Measurements from ENCODE around the gene PKNOX2.
"Not testable (repeated sequence)": the region's sequence is repeated elsewhere in the genome, so short reads cannot be mapped to it uniquely, and the experiment has no call there.

The PKNOX2 gene

GRCh38 chr11:125211191-125211947 is 46.8 kb downstream of the PKNOX2 start:
- no peak for DNase-seq

- no peak for DNase-seq
Observed at GRCh38 chr11:125211948-125212340, 47.4 kb downstream of the PKNOX2 start.

GRCh38 chr11:125214601-125215565 is 50.3 kb downstream of the PKNOX2 start:
- no peak for DNase-seq

- DNase-seq, result no peak
Observed at GRCh38 chr11:125215976-125216375, 51.4 kb downstream of the PKNOX2 start.

- DNase-seq, result no peak
Observed at GRCh38 chr11:125218336-125218735, 53.8 kb downstream of the PKNOX2 start.

- no peak for DNase-seq
Observed at GRCh38 chr11:125221461-125221860, 56.9 kb downstream of the PKNOX2 start.

- no peak for DNase-seq
Observed at GRCh38 chr11:125222494-125222893, 57.9 kb downstream of the PKNOX2 start.

- DNase-seq, result not testable (repeated sequence)
Observed at GRCh38 chr11:125223161-125223560, 58.6 kb downstream of the PKNOX2 start.

- DNase-seq, result no peak
Observed at GRCh38 chr11:125223901-125224361, 59.4 kb downstream of the PKNOX2 start.

GRCh38 chr11:125224391-125225021 is 60.0 kb downstream of the PKNOX2 start:
- DNase-seq, result peak; percentile 1

- no peak for DNase-seq
Observed at GRCh38 chr11:125225401-125225800, 60.9 kb downstream of the PKNOX2 start.

GRCh38 chr11:125226031-125226430 is 61.5 kb downstream of the PKNOX2 start:
- DNase-seq, result no peak

- DNase-seq, result no peak
Observed at GRCh38 chr11:125226706-125227105, 62.2 kb downstream of the PKNOX2 start.

GRCh38 chr11:125227151-125227550 is 62.6 kb downstream of the PKNOX2 start:
- no peak for DNase-seq

- DNase-seq, result no peak
Observed at GRCh38 chr11:125228445-125228844, 63.9 kb downstream of the PKNOX2 start.

- no peak for DNase-seq
Observed at GRCh38 chr11:125228993-125229392, 64.4 kb downstream of the PKNOX2 start.

GRCh38 chr11:125229916-125230315 is 65.4 kb downstream of the PKNOX2 start:
- no peak for DNase-seq

GRCh38 chr11:125233116-125233515 is 68.6 kb downstream of the PKNOX2 start:
- no peak for DNase-seq

GRCh38 chr11:125233736-125234275 is 69.3 kb downstream of the PKNOX2 start:
- no peak for DNase-seq

GRCh38 chr11:125235071-125235471 is 70.5 kb downstream of the PKNOX2 start:
- DNase-seq, result no peak

- DNase-seq, result no peak
Observed at GRCh38 chr11:125236072-125236825, 71.7 kb downstream of the PKNOX2 start.
